K562 (cell line): ENCODE measurements around the gene LHB. TPM values are rescaled to one million over a fixed set of nuclear protein-coding genes. Genes with fewer than 3 reads are reported as not detected.

Experiments
- BHLHE40 ChIP-seq: IDR thresholded peaks from 2 replicates; pipeline ENCODE4 v1.6.1; 2011; ENCODE audit warnings: low read length, improper control_type of control experiment
- FOXK2 ChIP-seq, 2 experiments: fragments of 450-650 bp; IDR thresholded peaks in 1 of 2; conservative IDR thresholded peaks in 1 of 2; 2 replicates each; pipeline ENCODE4 v1.6.1; 2016; ENCODE audit warnings: low read depth in 2 of 2, mild to moderate bottlenecking in 1 of 2
- ILF3 ChIP-seq: fragments of 450-650 bp; IDR thresholded peaks from 2 replicates; pipeline ENCODE4 v1.6.1; 2018; ENCODE audit warnings: antibody characterized with exemption, mild to moderate bottlenecking, moderate library complexity, borderline replicate concordance
- MTA1 ChIP-seq: fragments of 450-650 bp; IDR thresholded peaks from 2 replicates; pipeline ENCODE4 v1.6.1; 2017; ENCODE audit warnings: borderline replicate concordance
- PHF20 ChIP-seq: fragments of 450-650 bp; IDR thresholded peaks from 2 replicates; pipeline ENCODE4 v1.6.1; 2018; ENCODE audit not compliant: partially characterized antibody
- RBFOX2 ChIP-seq: fragments of 200-400 bp; formaldehyde crosslinking; IDR thresholded peaks from 2 replicates; pipeline ENCODE4 v1.6.1; 2017; ENCODE audit warnings: low read depth, mild to moderate bottlenecking, low read length, moderate library complexity
- RBM25 ChIP-seq: fragments of 200-400 bp; formaldehyde crosslinking; IDR thresholded peaks from 2 replicates; pipeline ENCODE4 v1.6.1; 2018; ENCODE audit warnings: low read length, low read depth, moderate library complexity; ENCODE audit not compliant: severe bottlenecking
- SIX5 ChIP-seq, 2 experiments: IDR thresholded peaks; 2 replicates each; pipeline ENCODE4 v1.6.1; 2011; ENCODE audit warnings: low read length in 2 of 2, borderline replicate concordance in 1 of 2, low read depth in 1 of 2, mild to moderate bottlenecking in 1 of 2, moderate library complexity in 1 of 2; ENCODE audit not compliant: insufficient read depth in 1 of 2
- SMC3 ChIP-seq: conservative IDR thresholded peaks from 2 replicates; pipeline ENCODE4 v1.6.1; 2011; ENCODE audit warnings: low read depth, low read length, improper control_type of control experiment; ENCODE audit not compliant: insufficient read depth
- TAF15 ChIP-seq: fragments of 200-400 bp; formaldehyde crosslinking; IDR thresholded peaks from 2 replicates; pipeline ENCODE4 v1.6.1; 2017; ENCODE audit warnings: mild to moderate bottlenecking, low read depth, low read length, moderate library complexity
- TEAD1 ChIP-seq, 2 experiments: fragments of 450-650 bp in 1 of 2; sonication (generic) in 1 of 2; formaldehyde crosslinking; IDR thresholded peaks; 2 replicates each; pipeline versions ENCODE4 v1.4.0 to v1.8.0; 2020 to 2022; ENCODE audit warnings: mild to moderate bottlenecking in 2 of 2, missing genetic modification reagents in 1 of 2
- TSC22D4 ChIP-seq: fragments of 450-650 bp; IDR thresholded peaks from 2 replicates; pipeline ENCODE4 v1.6.1; 2016; ENCODE audit warnings: missing genetic modification characterization, missing biosample characterization, control low read depth
- polyA plus RNA-seq, 8 experiments: library from polyadenylated mRNA; depleted of rRNA in 4 of 8; stranded (reverse) in 5 of 8; unstranded in 3 of 8; fragments of >200 nt; fragmentation: Nextera tagmentation in 2 of 8; fragmentation: Illumina TruSeq in 1 of 8; extraction: Ambion mirVana in 2 of 8; extraction: Trizol in 1 of 8; gene quantifications; 2 replicates each; pipeline versions ENCODE4 v1.2.1 to v1.2.3, GENCODE V29; 2011 to 2014; ENCODE audit warnings: inconsistent platforms in 1 of 8, missing spikeins in 1 of 8
- total RNA-seq, 7 experiments: library from RNA; depleted of rRNA in 6 of 7; stranded (reverse); fragments of >200 nt in 6 of 7; fragmentation: Illumina TruSeq in 2 of 7; extraction: Trizol in 2 of 7; gene quantifications; 2 replicates each; pipeline versions ENCODE4 v1.2.1 to v1.2.3, GENCODE V29; 2011 to 2021; ENCODE audit warnings: low replicate concordance in 1 of 7
- TF ChIP-seq, protein P1 (sequence below): sonication (generic); formaldehyde crosslinking; IDR thresholded peaks from 2 replicates; pipeline ENCODE4 v1.8.1; 2023; ENCODE audit warnings: mild to moderate bottlenecking, missing genetic modification reagents
- TF ChIP-seq, protein P2 (sequence below): fragments of 450-650 bp; IDR thresholded peaks from 2 replicates; pipeline ENCODE4 v1.7.1; 2018; ENCODE audit warnings: mild to moderate bottlenecking, low read depth; ENCODE audit not compliant: partially characterized antibody
- TF ChIP-seq, protein P3 (sequence below): fragments of 450-650 bp; IDR thresholded peaks from 2 replicates; pipeline ENCODE4 v1.7.0; 2016; ENCODE audit warnings: borderline replicate concordance
- TF ChIP-seq, protein P4 (sequence below): IDR thresholded peaks from 2 replicates; pipeline ENCODE4 v1.6.1; 2011; ENCODE audit warnings: borderline replicate concordance, low read depth, mild to moderate bottlenecking, moderate library complexity, low read length; ENCODE audit not compliant: insufficient read depth, poor library complexity, severe bottlenecking

Gene LHB
- total and polyA plus RNA-seq, 9 of the 15 experiments (the other 6 are each of a cell fraction or from before 2014, with no cell fraction given), result 0.54 TPM; not detected in 8

DNA sequence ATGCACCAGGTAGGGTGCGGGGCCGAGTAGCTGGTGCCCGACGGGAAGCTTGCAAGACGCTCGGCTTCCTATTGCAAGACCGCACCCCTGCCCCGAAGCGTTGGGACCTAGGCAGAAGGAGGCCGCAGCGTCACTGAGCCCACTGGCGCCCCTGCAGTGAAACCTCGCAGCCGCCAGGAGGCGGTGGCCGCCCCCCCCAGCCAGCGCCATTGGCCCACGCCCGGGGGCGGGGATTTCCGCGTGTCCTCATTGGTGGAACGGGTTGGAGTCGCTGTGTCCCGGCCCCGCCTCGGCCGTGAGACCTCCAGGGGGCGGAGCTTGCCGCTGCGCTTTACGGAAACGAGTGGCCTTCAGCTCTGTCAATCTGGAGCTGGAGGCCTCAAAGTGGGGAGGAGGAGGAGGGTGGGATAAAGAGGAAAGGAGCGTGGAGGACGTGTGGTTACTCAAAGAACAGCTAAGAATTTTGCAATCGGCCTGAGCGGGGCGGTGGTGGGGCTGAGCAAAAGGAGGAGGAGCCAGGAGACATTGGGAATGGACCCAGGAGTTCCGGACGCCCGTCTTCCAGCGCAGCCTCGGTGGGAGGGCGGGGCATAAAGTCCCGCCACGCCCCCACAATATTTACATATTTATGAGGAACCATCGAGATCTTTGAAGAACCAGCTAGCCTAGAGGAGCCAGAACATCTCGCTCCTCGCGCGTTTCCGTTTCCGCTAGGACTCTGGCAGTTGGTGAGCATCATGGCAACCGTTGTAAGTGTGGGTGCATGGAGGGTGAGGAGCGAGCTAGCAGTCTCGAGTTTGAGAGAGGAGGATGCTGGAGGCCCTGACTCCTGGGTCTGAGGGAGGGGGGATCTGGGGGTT, 23.5 kb downstream of the LHB start, which contains the start of the genes GYS1 and RUVBL2 (continued):
- no peak for TF ChIP-seq TSC22D4 (tag)
- TF ChIP-seq TAF15, result no peak
- TF ChIP-seq PHF20, result peak; percentile 43
- TF ChIP-seq ILF3, result no peak
- TF ChIP-seq, protein P1, sequence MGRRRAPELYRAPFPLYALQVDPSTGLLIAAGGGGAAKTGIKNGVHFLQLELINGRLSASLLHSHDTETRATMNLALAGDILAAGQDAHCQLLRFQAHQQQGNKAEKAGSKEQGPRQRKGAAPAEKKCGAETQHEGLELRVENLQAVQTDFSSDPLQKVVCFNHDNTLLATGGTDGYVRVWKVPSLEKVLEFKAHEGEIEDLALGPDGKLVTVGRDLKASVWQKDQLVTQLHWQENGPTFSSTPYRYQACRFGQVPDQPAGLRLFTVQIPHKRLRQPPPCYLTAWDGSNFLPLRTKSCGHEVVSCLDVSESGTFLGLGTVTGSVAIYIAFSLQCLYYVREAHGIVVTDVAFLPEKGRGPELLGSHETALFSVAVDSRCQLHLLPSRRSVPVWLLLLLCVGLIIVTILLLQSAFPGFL (CRISPR knock-in tag), result no peak
- peak; percentile 99 for TF ChIP-seq RBM25
- TF ChIP-seq MTA1, result peak; percentile 75; the same call in 1 of the 2 replicates
- TF ChIP-seq FOXK2 (conservative IDR thresholded peaks at IDR 0.05 in 1 of 2, IDR thresholded peaks at IDR 0.05 in 1 of 2; ENCODE audit: low read depth in 2 of 2), result peak; percentile 79 to 81
- TF ChIP-seq, protein P2, sequence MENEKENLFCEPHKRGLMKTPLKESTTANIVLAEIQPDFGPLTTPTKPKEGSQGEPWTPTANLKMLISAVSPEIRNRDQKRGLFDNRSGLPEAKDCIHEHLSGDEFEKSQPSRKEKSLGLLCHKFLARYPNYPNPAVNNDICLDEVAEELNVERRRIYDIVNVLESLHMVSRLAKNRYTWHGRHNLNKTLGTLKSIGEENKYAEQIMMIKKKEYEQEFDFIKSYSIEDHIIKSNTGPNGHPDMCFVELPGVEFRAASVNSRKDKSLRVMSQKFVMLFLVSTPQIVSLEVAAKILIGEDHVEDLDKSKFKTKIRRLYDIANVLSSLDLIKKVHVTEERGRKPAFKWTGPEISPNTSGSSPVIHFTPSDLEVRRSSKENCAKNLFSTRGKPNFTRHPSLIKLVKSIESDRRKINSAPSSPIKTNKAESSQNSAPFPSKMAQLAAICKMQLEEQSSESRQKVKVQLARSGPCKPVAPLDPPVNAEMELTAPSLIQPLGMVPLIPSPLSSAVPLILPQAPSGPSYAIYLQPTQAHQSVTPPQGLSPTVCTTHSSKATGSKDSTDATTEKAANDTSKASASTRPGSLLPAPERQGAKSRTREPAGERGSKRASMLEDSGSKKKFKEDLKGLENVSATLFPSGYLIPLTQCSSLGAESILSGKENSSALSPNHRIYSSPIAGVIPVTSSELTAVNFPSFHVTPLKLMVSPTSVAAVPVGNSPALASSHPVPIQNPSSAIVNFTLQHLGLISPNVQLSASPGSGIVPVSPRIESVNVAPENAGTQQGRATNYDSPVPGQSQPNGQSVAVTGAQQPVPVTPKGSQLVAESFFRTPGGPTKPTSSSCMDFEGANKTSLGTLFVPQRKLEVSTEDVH, result peak; percentile 58
- TF ChIP-seq RBFOX2, result peak; percentile 78
- TF ChIP-seq, protein P3, sequence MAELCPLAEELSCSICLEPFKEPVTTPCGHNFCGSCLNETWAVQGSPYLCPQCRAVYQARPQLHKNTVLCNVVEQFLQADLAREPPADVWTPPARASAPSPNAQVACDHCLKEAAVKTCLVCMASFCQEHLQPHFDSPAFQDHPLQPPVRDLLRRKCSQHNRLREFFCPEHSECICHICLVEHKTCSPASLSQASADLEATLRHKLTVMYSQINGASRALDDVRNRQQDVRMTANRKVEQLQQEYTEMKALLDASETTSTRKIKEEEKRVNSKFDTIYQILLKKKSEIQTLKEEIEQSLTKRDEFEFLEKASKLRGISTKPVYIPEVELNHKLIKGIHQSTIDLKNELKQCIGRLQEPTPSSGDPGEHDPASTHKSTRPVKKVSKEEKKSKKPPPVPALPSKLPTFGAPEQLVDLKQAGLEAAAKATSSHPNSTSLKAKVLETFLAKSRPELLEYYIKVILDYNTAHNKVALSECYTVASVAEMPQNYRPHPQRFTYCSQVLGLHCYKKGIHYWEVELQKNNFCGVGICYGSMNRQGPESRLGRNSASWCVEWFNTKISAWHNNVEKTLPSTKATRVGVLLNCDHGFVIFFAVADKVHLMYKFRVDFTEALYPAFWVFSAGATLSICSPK, result no peak
- TF ChIP-seq BHLHE40, result no peak
- TF ChIP-seq, protein P4, sequence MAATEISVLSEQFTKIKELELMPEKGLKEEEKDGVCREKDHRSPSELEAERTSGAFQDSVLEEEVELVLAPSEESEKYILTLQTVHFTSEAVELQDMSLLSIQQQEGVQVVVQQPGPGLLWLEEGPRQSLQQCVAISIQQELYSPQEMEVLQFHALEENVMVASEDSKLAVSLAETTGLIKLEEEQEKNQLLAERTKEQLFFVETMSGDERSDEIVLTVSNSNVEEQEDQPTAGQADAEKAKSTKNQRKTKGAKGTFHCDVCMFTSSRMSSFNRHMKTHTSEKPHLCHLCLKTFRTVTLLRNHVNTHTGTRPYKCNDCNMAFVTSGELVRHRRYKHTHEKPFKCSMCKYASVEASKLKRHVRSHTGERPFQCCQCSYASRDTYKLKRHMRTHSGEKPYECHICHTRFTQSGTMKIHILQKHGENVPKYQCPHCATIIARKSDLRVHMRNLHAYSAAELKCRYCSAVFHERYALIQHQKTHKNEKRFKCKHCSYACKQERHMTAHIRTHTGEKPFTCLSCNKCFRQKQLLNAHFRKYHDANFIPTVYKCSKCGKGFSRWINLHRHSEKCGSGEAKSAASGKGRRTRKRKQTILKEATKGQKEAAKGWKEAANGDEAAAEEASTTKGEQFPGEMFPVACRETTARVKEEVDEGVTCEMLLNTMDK, result peak; percentile 44
- peak in 1 of 2 experiments; percentile 30; a peak in 1 of 4 replicates for TF ChIP-seq SIX5 (IDR thresholded peaks at IDR 0.05; ENCODE audit: borderline replicate concordance in 1 of 2, insufficient read depth in 1 of 2, low read depth in 1 of 2, low read length in 2 of 2)
- peak in 1 of 2 experiments; percentile 71; a peak in 2 of 4 replicates for TF ChIP-seq TEAD1 (CRISPR knock-in tag; IDR thresholded peaks at IDR 0.05)
- peak; percentile 47; the same call in 1 of the 2 replicates for TF ChIP-seq SMC3
